Kidney (tissue), 14 donors: ENCODE measurements around the gene FCGBP. TPM values are rescaled to one million over a fixed set of nuclear protein-coding genes. Genes with fewer than 3 reads are reported as not detected.

Source experiments
- DNase-seq, 5 donors: peaks; one replicate each; pipeline ENCODE4 v3.0.0-alpha.2; 2013 to 2020
- FAIRE-seq: peaks from 2 replicates; lab custom pipeline; 2012; peaks lifted over from hg19 to GRCh38; lab: Jason Lieb, UNC
- H3K27ac ChIP-seq, 2 donors: one replicate each; pipeline ENCODE4 v1.7.0; 2013; ENCODE audit warnings: low read depth in 2 of 2, low read length in 2 of 2, inconsistent platforms in 1 of 2
- H3K27me3 ChIP-seq: one replicate; pipeline ENCODE4 v1.7.1; 2013; ENCODE audit warnings: low read length, inconsistent platforms; ENCODE audit not compliant: control insufficient read depth, insufficient read depth
- H3K36me3 ChIP-seq, 3 donors: one replicate each; pipeline versions ENCODE4 v1.7.0 to v1.7.1; 2013; ENCODE audit warnings: low read length in 3 of 3, control low read depth in 1 of 3, inconsistent platforms in 1 of 3; ENCODE audit not compliant: insufficient read depth in 3 of 3, control insufficient read depth in 2 of 3
- H3K4me1 ChIP-seq, 3 donors: one replicate each; pipeline versions ENCODE4 v1.7.0 to v1.7.1; 2013; ENCODE audit warnings: low read length in 3 of 3, inconsistent platforms in 1 of 3, low read depth in 1 of 3; ENCODE audit not compliant: control insufficient read depth in 2 of 3, insufficient read depth in 2 of 3
- H3K4me3 ChIP-seq, 3 donors: one replicate each; pipeline versions ENCODE4 v1.7.0 to v1.8.1; 2013; ENCODE audit warnings: low read length in 3 of 3, control low read depth in 1 of 3, inconsistent platforms in 1 of 3
- H3K9ac ChIP-seq, 3 donors: one replicate each; pipeline versions ENCODE4 v1.7.0 to v1.7.1; 2013; ENCODE audit warnings: low read length in 3 of 3, control low read depth in 1 of 3, inconsistent platforms in 1 of 3
- H3K9me3 ChIP-seq, 3 donors: one replicate each; pipeline versions ENCODE4 v1.7.0 to v1.7.1; 2013; ENCODE audit warnings: low read length in 3 of 3, control low read depth in 1 of 3, inconsistent platforms in 1 of 3; ENCODE audit not compliant: control insufficient read depth in 2 of 3, insufficient read depth in 1 of 3
- intact Hi-C: fragments of 100-400 bp; cut with DNase I; formaldehyde crosslinking; loops from one replicate; pipeline ENCODE4 v1.11.1; 2022
- polyA plus RNA-seq: library from polyadenylated mRNA; stranded (reverse); fragments of 350-450 nt; fragmentation: Illumina TruSeq; extraction: RNeasy Lipid Tissue Mini Kit (QIAGEN cat#74804); gene quantifications from one replicate; pipeline ENCODE4 v1.2.3, GENCODE V29; 2014; ENCODE audit warnings: low read depth, low replicate concordance; ENCODE audit not compliant: insufficient read depth
- total RNA-seq: library from RNA; stranded (reverse); fragmentation: NEBNext Ultra II Directional; extraction: Animal tissue kit (Norgen Biotek cat#: 25700); gene quantifications from one replicate; pipeline ENCODE4 v1.2.1, GENCODE V29; 2021
- TF ChIP-seq, protein P1 (sequence below): IDR thresholded peaks from 3 replicates; pipeline ENCODE4 v1.5.1; 2012; ENCODE audit warnings: mild to moderate bottlenecking, moderate library complexity, borderline replicate concordance; ENCODE audit not compliant: insufficient read depth; ENCODE audit errors: extremely low read depth
- donor health status: control.
- donor health status: control.
- donor health status: control.
- donor health status: control.
- donor health status: control.
- donor health status: DM: yes; HTN: yes; CAD: no.
- donor health status: Normal renal cell carcinoma (clear cell type).

The FCGBP gene
- total and polyA plus RNA-seq, 2 donors from 2014 or later = 7.6 to 51.7 TPM

DNA sequence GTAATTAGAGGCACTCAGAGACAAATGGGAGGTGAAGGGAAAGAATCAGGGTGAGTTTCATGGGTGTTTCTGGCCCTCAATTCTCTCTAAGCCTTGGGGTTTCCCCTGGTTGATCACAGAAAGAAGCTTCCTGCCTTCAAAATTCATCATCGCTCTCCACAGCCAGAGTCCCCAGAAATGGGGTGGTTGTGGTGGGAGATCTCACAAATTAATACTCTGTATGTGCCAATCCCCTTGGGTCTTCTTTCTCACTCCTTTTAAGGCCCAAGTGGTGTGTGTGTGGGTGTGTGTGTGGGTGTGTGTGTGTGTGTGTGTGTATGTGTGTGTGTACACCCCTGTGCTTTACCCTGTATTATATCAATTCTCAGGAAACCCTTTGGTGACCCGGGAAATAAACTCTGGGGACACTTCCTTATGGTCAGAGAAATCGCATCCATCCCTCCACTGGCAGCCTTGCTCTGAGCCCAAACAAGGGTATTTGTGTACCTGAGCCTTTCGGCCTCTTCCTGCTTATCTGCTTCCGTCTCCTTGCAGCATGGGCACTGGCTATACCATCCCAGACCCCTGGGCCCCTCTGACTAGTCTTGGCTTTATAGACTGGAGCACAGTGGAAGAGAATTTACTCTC lies 2.8 kb upstream of the FCGBP start:
- no peaks in the 10 kb centered on the region for H3K9me3 ChIP-seq
- H3K36me3 ChIP-seq = no peaks in the 10 kb centered on the region
- no peak for FAIRE-seq
- H3K27ac ChIP-seq = no peak overlapping the region
- intact Hi-C loops = no loop called here
- H3K27me3 ChIP-seq = no peaks in the 10 kb centered on the region
- TF ChIP-seq, protein P1, sequence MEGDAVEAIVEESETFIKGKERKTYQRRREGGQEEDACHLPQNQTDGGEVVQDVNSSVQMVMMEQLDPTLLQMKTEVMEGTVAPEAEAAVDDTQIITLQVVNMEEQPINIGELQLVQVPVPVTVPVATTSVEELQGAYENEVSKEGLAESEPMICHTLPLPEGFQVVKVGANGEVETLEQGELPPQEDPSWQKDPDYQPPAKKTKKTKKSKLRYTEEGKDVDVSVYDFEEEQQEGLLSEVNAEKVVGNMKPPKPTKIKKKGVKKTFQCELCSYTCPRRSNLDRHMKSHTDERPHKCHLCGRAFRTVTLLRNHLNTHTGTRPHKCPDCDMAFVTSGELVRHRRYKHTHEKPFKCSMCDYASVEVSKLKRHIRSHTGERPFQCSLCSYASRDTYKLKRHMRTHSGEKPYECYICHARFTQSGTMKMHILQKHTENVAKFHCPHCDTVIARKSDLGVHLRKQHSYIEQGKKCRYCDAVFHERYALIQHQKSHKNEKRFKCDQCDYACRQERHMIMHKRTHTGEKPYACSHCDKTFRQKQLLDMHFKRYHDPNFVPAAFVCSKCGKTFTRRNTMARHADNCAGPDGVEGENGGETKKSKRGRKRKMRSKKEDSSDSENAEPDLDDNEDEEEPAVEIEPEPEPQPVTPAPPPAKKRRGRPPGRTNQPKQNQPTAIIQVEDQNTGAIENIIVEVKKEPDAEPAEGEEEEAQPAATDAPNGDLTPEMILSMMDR = no peak
- no peak overlapping the region for H3K4me3 ChIP-seq
- H3K9ac ChIP-seq = no peak overlapping the region
- H3K4me1 ChIP-seq = peaks cover 0 to 8% (median 2%) of the 10 kb centered on the region in 3 donors
- DNase-seq = no peak

DNA sequence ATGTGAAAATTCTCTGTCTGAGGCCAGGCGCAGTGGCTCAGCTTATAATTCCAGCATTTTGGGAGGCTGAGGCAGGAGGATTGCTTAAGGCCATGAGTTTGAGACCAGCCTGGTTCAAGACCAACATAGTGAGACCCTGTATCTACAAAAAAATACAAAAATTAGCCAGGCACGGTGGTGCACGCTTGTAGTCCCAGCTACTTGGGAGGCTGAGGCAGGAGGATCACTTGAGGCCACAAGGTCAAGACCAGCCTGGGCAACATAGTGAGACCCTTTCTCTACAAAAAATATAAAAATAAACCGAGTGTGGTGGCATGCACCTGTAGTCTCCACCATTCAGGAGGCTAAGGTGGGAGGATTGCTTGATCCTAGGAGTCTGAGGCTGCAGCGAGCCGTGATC lies 2.2 kb upstream of the FCGBP start:
- FAIRE-seq = no peak
- Histone ChIP-seq H3K4me1 (peaks cover 0 to 6% (median 0%) of the 10 kb centered on the region in 3 donors), H3K4me3 (no peak overlapping the region), H3K9me3 (no peaks in the 10 kb centered on the region), H3K27me3 (no peaks in the 10 kb centered on the region), H3K27ac (no peak overlapping the region), H3K9ac (no peak overlapping the region), H3K36me3 (no peaks in the 10 kb centered on the region)
- no peak for DNase-seq
- TF ChIP-seq, protein P1 = no peak
- intact Hi-C loops = no loop called here

DNA sequence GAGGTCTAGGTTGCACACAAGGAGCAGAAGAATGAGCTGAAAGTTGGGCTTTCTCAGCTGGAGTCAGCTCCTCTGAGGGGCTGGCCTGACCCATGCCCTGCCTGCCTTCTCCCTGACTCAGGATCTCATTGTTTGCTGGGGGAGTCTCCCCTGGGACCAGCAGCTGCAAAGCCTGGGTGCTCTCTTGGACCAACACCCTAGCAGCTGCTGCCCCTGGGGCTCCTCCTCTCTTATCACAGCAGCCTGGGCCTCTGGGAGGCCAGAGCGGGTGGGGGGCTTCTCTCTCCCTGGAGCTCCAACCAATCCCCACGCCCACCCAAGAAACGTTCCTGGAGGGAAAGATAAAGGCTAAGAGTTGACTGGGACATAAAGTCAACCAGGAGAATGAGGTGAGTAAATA lies 1.6 kb upstream of the FCGBP start:
- no peak overlapping the region for H3K27ac ChIP-seq

More for the DNA sequence above, 1.6 kb upstream of the FCGBP start:
- Histone ChIP-seq H3K36me3 (no peaks in the 10 kb centered on the region), H3K27me3 (no peaks in the 10 kb centered on the region), H3K4me1 (peaks cover 0 to under 1% (median 0%) of the 10 kb centered on the region in 3 donors), H3K4me3 (no peak overlapping the region), H3K9ac (no peak overlapping the region), H3K9me3 (no peaks in the 10 kb centered on the region)
- DNase-seq (no peak), FAIRE-seq (no peak)
- intact Hi-C loops = no loop called here
- TF ChIP-seq, protein P1 = no peak
